H1 (cell line): ENCODE results near the gene NKX6-1. TPM values are rescaled to one million over a fixed set of nuclear protein-coding genes. Genes with fewer than 3 reads are reported as not detected.

Source experiments
- BRCA1 ChIP-seq: IDR thresholded peaks from 2 replicates; pipeline ENCODE4 v1.6.1; 2012; ENCODE audit warnings: low read depth, low read length, improper control_type of control experiment
- CHD2 ChIP-seq: IDR thresholded peaks from 2 replicates; pipeline ENCODE4 v1.6.1; 2012; ENCODE audit warnings: low read length, improper control_type of control experiment
- EGR1 ChIP-seq: IDR thresholded peaks from 2 replicates; pipeline ENCODE4 v1.6.1; 2011; ENCODE audit warnings: low read depth, low read length, borderline replicate concordance
- JUND ChIP-seq: IDR thresholded peaks from 2 replicates; pipeline ENCODE4 v1.6.1; 2011; ENCODE audit warnings: mild to moderate bottlenecking, improper control_type of control experiment, low read length
- KDM5A ChIP-seq: fragments of 200-600 bp; IDR thresholded peaks from 2 replicates; pipeline ENCODE4 v1.7.1; 2012; ENCODE audit warnings: mild to moderate bottlenecking, low read length, inconsistent platforms, mixed read lengths
- NANOG ChIP-seq: IDR thresholded peaks from 2 replicates; pipeline ENCODE4 v1.6.1; 2011; ENCODE audit warnings: low read length, low read depth, mild to moderate bottlenecking, inconsistent platforms; ENCODE audit not compliant: insufficient read depth, poor library complexity, severe bottlenecking
- PHF8 ChIP-seq: fragments of 200-600 bp; sonication (generic); conservative IDR thresholded peaks from 2 replicates; pipeline ENCODE4 v1.7.1; 2012; ENCODE audit warnings: low read depth, mild to moderate bottlenecking, inconsistent platforms, low read length, moderate library complexity
- RNF2 ChIP-seq: fragments of 200-900, 300-1000 bp; sonication (generic); IDR thresholded peaks from 2 replicates; pipeline ENCODE4 v1.7.1; 2016; ENCODE audit warnings: borderline replicate concordance, low read depth, mild to moderate bottlenecking, antibody characterized with exemption, low read length; ENCODE audit not compliant: poor library complexity, severe bottlenecking; ENCODE audit errors: missing control alignments
- SP1 ChIP-seq: IDR thresholded peaks from 2 replicates; pipeline ENCODE4 v1.6.1; 2011; ENCODE audit warnings: low read depth, low read length
- SUZ12 ChIP-seq: fragments of 200-600 bp; sonication (generic); IDR thresholded peaks from 2 replicates; pipeline ENCODE4 v1.6.1; 2012; ENCODE audit warnings: mild to moderate bottlenecking, inconsistent platforms, low read length, moderate library complexity, mixed read lengths
- polyA plus RNA-seq, 7 experiments: library from polyadenylated mRNA; depleted of rRNA in 3 of 7; stranded (reverse) in 5 of 7; unstranded in 2 of 7; fragments of >200 nt in 5 of 7; fragments of 200-250 nt in 2 of 7; gene quantifications; 1 replicate in 5 of 7; 2 replicates in 1 of 7; 4 replicates in 1 of 7; pipeline versions ENCODE4 v1.2.1 to v1.2.3, GENCODE V29; 2011 to 2013; ENCODE audit warnings: missing spikeins in 2 of 7, mixed read lengths in 2 of 7
- total RNA-seq: library from RNA; stranded (reverse); fragmentation: NEBNext Ultra II Directional; extraction: Animal tissue kit (Norgen Biotek cat#: 25700); gene quantifications from 2 replicates; pipeline ENCODE4 v1.2.1, GENCODE V29; 2021
- TF ChIP-seq, protein P1 (sequence below): IDR thresholded peaks from 2 replicates; pipeline ENCODE4 v1.6.1; 2011; ENCODE audit warnings: low read depth, mild to moderate bottlenecking, low read length; ENCODE audit not compliant: insufficient read depth

NKX6-1 gene
- total and polyA plus RNA-seq, 2 of the 8 experiments (the other 6 are each of a cell fraction or from before 2014, with no cell fraction given): 0.03 to 0.45 TPM

DNA sequence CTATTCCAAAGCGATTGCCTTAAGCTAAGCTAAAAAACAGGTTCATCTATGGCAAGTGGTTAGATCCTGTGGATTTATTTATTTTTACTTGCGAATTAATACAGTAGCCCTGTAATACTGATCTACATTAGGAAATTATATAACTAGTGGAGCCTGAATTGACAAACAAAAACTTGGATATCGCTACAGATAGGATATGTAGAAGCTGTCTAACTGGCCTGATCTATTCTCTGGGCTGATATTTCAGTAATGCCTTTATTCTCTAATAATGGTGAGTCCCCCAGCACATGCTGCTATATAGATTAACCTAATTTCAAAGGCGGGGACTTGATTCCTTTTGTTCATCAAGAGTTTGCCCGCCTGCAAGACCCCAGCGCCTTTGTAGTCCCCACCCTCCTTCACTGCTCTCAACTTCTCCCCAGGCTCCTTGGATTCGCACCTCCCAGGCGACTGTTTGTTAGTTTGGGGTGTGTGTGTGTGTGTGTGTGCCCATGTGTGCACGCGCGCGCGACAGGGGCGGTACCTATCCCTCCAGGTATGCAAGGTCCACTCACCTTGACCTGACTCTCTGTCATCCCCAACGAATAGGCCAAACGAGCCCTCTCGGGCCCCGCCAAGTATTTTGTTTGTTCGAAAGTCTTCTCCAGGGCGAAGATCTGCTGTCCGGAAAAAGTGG, 3.8 kb downstream of the NKX6-1 start (continued):
- no peak for TF ChIP-seq CHD2
- no peak for TF ChIP-seq PHF8
- TF ChIP-seq NANOG: no peak
- TF ChIP-seq BRCA1: no peak
- no peak for TF ChIP-seq JUND
- no peak for TF ChIP-seq KDM5A
- no peak for TF ChIP-seq SP1
- TF ChIP-seq, protein P1, sequence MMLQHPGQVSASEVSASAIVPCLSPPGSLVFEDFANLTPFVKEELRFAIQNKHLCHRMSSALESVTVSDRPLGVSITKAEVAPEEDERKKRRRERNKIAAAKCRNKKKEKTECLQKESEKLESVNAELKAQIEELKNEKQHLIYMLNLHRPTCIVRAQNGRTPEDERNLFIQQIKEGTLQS: no peak
- TF ChIP-seq RNF2: peak; percentile 99
- peak; percentile 64; the same call in 1 of the 2 replicates for TF ChIP-seq SUZ12
- no peak for TF ChIP-seq EGR1
